Neural progenitor cell (in vitro differentiated cells): ENCODE data around the gene LPCAT3. TPM values are rescaled to one million over a fixed set of nuclear protein-coding genes. Genes with fewer than 3 reads are reported as not detected.

Experiments used
- DNase-seq: peaks from one replicate; pipeline ENCODE4 v3.0.0-alpha.2; 2016; ENCODE audit warnings: low spot score
- H2AFZ ChIP-seq: fragments of 200-600 bp; sonication (generic); replicated peaks from 2 replicates; pipeline ENCODE4 v1.6.1; 2016; ENCODE audit warnings: antibody characterized with exemption
- H3F3A ChIP-seq: fragments of 200-600 bp; sonication (generic); 2 replicates; pipeline ENCODE4 v1.6.1; 2016; ENCODE audit warnings: antibody characterized with exemption, low read depth
- H3K27ac ChIP-seq: fragments of 200-600 bp; sonication (generic); 2 replicates; pipeline ENCODE4 v1.5.1; 2016; ENCODE audit warnings: mild to moderate bottlenecking
- H3K27me3 ChIP-seq: fragments of 200-600 bp; sonication (generic); 2 replicates; pipeline ENCODE4 v1.6.1; 2016; ENCODE audit warnings: mild to moderate bottlenecking, moderate library complexity
- H3K36me3 ChIP-seq: fragments of 200-600 bp; sonication (generic); 2 replicates; pipeline ENCODE4 v1.5.1; 2016
- H3K4me1 ChIP-seq: fragments of 200-600 bp; sonication (generic); 2 replicates; pipeline ENCODE4 v1.6.1; 2016; ENCODE audit warnings: mixed run types
- H3K4me2 ChIP-seq: fragments of 200-600 bp; sonication (generic); 2 replicates; pipeline ENCODE4 v1.6.1; 2016
- H3K4me3 ChIP-seq: fragments of 200-600 bp; sonication (generic); 2 replicates; pipeline ENCODE4 v1.5.1; 2016
- H3K79me2 ChIP-seq: fragments of 200-600 bp; sonication (generic); 2 replicates; pipeline ENCODE4 v1.6.1; 2016; ENCODE audit warnings: low read depth
- H3K9ac ChIP-seq: fragments of 200-600 bp; sonication (generic); 2 replicates; pipeline ENCODE4 v1.6.1; 2016
- H3K9me3 ChIP-seq: fragments of 200-600 bp; sonication (generic); 2 replicates; pipeline ENCODE4 v1.5.1; 2016; ENCODE audit warnings: low read depth
- H4K20me1 ChIP-seq: fragments of 200-600 bp; sonication (generic); 2 replicates; pipeline ENCODE4 v1.6.1; 2016; ENCODE audit warnings: low read depth
- H3K27ac Mint-ChIP-seq: 3 replicates; pipeline ENCODE4 v1.8.0; 2021; ENCODE audit warnings: mixed read lengths
- H3K27me3 Mint-ChIP-seq: 2 replicates; pipeline ENCODE4 v1.8.0; 2022; ENCODE audit warnings: low read depth, mild to moderate bottlenecking, inconsistent platforms, moderate library complexity, mixed read lengths; ENCODE audit not compliant: insufficient read depth
- H3K36me3 Mint-ChIP-seq: 3 replicates; pipeline ENCODE4 v1.8.0; 2021; ENCODE audit warnings: mixed read lengths
- H3K4me1 Mint-ChIP-seq: 3 replicates; pipeline ENCODE4 v1.8.0; 2021; ENCODE audit warnings: mixed read lengths
- H3K4me3 Mint-ChIP-seq: 3 replicates; pipeline ENCODE4 v1.8.0; 2021; ENCODE audit warnings: mild to moderate bottlenecking, moderate library complexity, mixed read lengths
- H3K9me3 Mint-ChIP-seq: 3 replicates; pipeline ENCODE4 v1.8.0; 2020; ENCODE audit warnings: mixed read lengths
- EZH2 ChIP-seq: fragments of 200-600 bp; sonication (generic); IDR thresholded peaks from 2 replicates; pipeline ENCODE4 v1.6.1; 2017; ENCODE audit warnings: antibody characterized with exemption, mild to moderate bottlenecking, moderate library complexity
- EZH2phosphoT487 ChIP-seq: fragments of 200-600 bp; sonication (generic); IDR thresholded peaks from 2 replicates; pipeline ENCODE4 v1.6.1; 2017; ENCODE audit warnings: antibody characterized with exemption
- total RNA-seq: library from RNA; depleted of rRNA; stranded (reverse); fragments of >200 nt; gene quantifications from 2 replicates; pipeline ENCODE4 v1.2.3, GENCODE V29; 2015; ENCODE audit warnings: low replicate concordance
- TF ChIP-seq, protein P1 (sequence below): fragments of 200-600 bp; sonication (generic); IDR thresholded peaks from 2 replicates; pipeline ENCODE4 v1.5.1; 2017; ENCODE audit warnings: antibody characterized with exemption, mild to moderate bottlenecking

Gene LPCAT3
- total RNA-seq, 1 donor from 2014 or later = 18.1 TPM

DNA sequence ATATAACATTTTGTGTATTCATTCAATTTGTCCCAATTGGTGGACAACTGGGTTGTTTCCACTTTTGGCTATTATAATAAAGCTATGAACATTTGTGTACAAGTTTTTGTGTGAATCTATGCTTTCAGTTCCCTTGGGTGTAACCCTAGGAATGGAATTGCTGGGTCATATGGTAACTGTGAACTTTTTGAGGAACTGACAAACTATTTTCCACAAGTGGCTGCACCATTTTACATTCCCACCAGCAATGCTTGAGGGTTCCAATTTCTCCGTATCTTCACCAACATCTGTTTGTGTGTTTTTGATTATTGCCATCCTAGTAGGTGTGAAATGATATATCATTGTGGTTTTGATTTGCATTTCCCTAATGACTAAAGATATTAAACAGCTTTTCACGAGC, 13.0 kb downstream of the LPCAT3 start:
- Mint-ChIP-seq H3K9me3 (no peaks in the 10 kb centered on the region), H3K36me3 (peaks cover 6% of the 10 kb centered on the region), H3K4me1 (no peaks in the 10 kb centered on the region), H3K4me3 (no peak overlapping the region), H3K27me3 (peaks cover 3% of the 10 kb centered on the region), H3K27ac (no peak overlapping the region)
- DNase-seq = no peak
- Histone ChIP-seq H3K4me1 (no peaks in the 10 kb centered on the region), H3K4me3 (no peak overlapping the region), H4K20me1 (no peaks in the 10 kb centered on the region), H3K36me3 (no peaks in the 10 kb centered on the region), H3K27ac (no peak overlapping the region), H3K9me3 (no peaks in the 10 kb centered on the region), H3K79me2 (peaks cover 5% of the 10 kb centered on the region), H3K9ac (no peak overlapping the region), H3K27me3 (no peaks in the 10 kb centered on the region), H3F3A (no peaks in the 10 kb centered on the region), H2AFZ (no peak overlapping the region), H3K4me2 (no peak overlapping the region)
- TF ChIP-seq EZH2phosphoT487 = no peak
- TF ChIP-seq EZH2 = no peak
- TF ChIP-seq, protein P1, sequence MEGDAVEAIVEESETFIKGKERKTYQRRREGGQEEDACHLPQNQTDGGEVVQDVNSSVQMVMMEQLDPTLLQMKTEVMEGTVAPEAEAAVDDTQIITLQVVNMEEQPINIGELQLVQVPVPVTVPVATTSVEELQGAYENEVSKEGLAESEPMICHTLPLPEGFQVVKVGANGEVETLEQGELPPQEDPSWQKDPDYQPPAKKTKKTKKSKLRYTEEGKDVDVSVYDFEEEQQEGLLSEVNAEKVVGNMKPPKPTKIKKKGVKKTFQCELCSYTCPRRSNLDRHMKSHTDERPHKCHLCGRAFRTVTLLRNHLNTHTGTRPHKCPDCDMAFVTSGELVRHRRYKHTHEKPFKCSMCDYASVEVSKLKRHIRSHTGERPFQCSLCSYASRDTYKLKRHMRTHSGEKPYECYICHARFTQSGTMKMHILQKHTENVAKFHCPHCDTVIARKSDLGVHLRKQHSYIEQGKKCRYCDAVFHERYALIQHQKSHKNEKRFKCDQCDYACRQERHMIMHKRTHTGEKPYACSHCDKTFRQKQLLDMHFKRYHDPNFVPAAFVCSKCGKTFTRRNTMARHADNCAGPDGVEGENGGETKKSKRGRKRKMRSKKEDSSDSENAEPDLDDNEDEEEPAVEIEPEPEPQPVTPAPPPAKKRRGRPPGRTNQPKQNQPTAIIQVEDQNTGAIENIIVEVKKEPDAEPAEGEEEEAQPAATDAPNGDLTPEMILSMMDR = no peak

DNA sequence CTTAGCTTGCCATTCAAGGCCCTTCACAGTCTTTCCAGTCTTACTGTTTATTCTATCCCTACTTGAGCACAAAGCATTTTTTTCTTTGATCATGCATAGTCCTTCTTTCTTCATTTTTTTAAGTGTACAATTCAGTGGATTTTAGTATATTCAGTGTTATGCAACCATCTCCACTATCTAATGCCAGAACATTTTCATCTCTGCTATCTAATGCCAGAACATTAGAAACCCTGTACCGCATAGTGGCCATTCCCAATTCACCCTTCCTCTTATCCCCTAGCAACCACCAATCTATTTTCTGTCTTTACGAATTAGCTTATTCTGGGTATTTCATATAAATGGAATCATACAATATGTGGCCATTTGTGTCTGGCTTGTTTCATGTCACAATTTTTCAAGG, 13.4 kb downstream of the LPCAT3 start:
- H3K4me1 Mint-ChIP-seq = no peaks in the 10 kb centered on the region
- no peaks in the 10 kb centered on the region for H3F3A ChIP-seq
- H3K9ac ChIP-seq = no peak overlapping the region
- H3K9me3 Mint-ChIP-seq = no peaks in the 10 kb centered on the region
- H4K20me1 ChIP-seq = no peaks in the 10 kb centered on the region
- TF ChIP-seq EZH2 = no peak
- TF ChIP-seq EZH2phosphoT487 = no peak
- TF ChIP-seq, protein P1 = no peak
- H3K79me2 ChIP-seq = peaks cover 5% of the 10 kb centered on the region
- H3K27ac ChIP-seq = no peak overlapping the region
- no peak overlapping the region for H3K27ac Mint-ChIP-seq
- H3K36me3 Mint-ChIP-seq = peaks cover 6% of the 10 kb centered on the region
- H3K4me1 ChIP-seq = no peaks in the 10 kb centered on the region
- no peak for DNase-seq
- H3K9me3 ChIP-seq = no peaks in the 10 kb centered on the region
- H2AFZ ChIP-seq = no peak overlapping the region
- no peaks in the 10 kb centered on the region for H3K36me3 ChIP-seq
- H3K27me3 Mint-ChIP-seq = peaks cover 3% of the 10 kb centered on the region
- no peak overlapping the region for H3K4me3 Mint-ChIP-seq
- H3K27me3 ChIP-seq = no peaks in the 10 kb centered on the region
- no peak overlapping the region for H3K4me3 ChIP-seq
- H3K4me2 ChIP-seq = no peak overlapping the region

DNA sequence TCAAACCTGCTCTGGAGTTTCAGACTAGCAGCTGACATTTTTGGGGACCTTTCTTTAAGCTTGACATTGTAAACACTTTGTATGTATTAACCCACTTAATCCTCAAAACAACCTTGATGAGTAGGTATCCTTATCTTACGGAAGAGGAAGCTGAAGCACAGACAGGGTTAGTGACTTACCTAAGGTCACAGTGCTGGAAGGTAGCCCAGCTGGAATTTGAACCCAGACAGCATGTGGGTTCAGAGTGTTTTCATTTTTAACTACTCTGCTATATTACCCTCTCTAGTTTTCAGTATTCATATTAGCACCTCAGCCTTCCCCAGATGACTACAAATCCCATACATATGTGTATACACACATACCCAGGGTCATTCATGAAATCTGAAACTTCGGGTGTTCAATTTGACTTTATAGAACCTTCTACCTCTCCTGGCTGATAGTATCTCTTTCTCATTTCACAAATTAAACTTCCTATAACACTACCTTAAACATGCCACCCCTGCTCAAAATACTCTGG, 13.9 kb downstream of the LPCAT3 start:
- Histone ChIP-seq H3F3A (no peaks in the 10 kb centered on the region), H4K20me1 (no peaks in the 10 kb centered on the region), H3K4me3 (no peak overlapping the region), H3K36me3 (no peaks in the 10 kb centered on the region), H3K9ac (no peak overlapping the region), H3K79me2 (peaks cover 5% of the 10 kb centered on the region), H3K4me1 (no peaks in the 10 kb centered on the region), H3K9me3 (no peaks in the 10 kb centered on the region), H3K4me2 (no peak overlapping the region), H2AFZ (no peak overlapping the region), H3K27me3 (no peaks in the 10 kb centered on the region), H3K27ac (no peak overlapping the region)
- no peak for DNase-seq
- Mint-ChIP-seq H3K27ac (no peak overlapping the region), H3K27me3 (peaks cover 3% of the 10 kb centered on the region), H3K36me3 (peaks cover 3% of the 10 kb centered on the region), H3K9me3 (no peaks in the 10 kb centered on the region), H3K4me1 (no peaks in the 10 kb centered on the region), H3K4me3 (no peak overlapping the region)
- TF ChIP-seq EZH2phosphoT487 (no peak), EZH2 (no peak)
- TF ChIP-seq, protein P1 = no peak
